Measurements from ENCODE around the gene CPLX3. TPM values are rescaled to one million over a fixed set of nuclear protein-coding genes. Genes with fewer than 3 reads are reported as not detected.

Gene CPLX3
- total and polyA plus RNA-seq, 2 of the 8 experiments (the other 6 are each of a cell fraction or from before 2014, with no cell fraction given), result 0.17 TPM; not detected in 1

DNA sequence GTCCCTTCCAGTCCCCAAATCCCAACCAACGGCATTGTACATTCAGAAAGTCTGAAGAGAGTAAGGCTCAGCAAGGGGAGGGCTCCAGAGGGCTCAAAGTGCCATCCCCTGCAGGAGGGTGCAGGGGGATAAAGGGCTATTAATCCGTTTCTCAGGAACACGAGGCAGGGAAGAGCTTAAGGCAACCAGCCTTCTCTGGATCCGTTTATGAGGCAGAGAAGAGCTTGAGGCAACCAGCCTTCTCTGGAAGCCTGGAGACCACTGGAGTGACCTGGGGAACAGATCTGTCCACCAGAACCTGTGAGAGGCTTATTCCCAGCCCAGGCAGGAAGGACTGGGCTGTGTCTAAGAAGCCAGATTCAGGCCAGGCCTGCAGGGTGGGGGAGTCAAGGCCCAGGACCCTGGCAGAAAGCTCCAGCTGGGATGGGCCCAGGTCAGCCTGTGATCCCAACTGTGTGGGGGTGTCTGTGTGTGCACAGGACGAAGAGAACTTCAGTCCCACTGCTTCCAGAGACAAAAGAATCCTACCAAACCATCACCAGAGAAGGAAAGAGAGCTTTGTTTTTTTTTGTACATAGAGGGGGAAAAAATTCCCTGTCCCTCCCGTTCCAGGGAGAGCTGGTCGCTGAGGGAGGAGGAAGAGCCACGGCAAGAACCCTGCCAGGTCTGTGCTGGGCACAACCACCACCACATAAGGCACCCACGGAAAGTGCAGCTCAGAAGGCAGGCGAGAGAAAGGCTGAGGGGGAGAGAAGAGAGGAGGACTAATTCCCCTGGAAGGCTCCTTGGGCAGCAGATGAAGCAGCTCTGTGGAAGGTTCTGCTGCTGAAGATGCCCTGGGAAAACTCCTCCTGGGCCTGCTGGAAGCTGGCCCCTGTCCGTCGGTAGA lies 18.1 kb downstream of the CPLX3 start:
- H2BK5ac ChIP-seq (ENCODE audit: low read depth, low read length), result no peak overlapping the region
- no peak overlapping the region for H3K4ac ChIP-seq (replicated peaks; ENCODE audit: insufficient read length, low read depth, low read length)
- H3K14ac ChIP-seq (ENCODE audit: insufficient read length), result no peak overlapping the region
- H4K20me1 ChIP-seq (replicated peaks in 1 of 2; ENCODE audit: control insufficient read depth in 1 of 2, insufficient read depth in 2 of 2, low read length in 2 of 2), result peaks cover 0 to 4% of the 10 kb centered on the region in 2 experiments
- H2BK12ac ChIP-seq (ENCODE audit: low read depth, low read length), result no peak overlapping the region
- peaks cover 3 to 18% (median 9%) of the 10 kb centered on the region in 4 experiments; a peak in 6 of 8 replicates for H3K36me3 ChIP-seq (ENCODE audit: control insufficient read depth in 2 of 4, insufficient read depth in 4 of 4, low read length in 3 of 4)
- no peak overlapping the region for H3K18ac ChIP-seq (ENCODE audit: extremely low read depth, low read length)
- 88% methylated on average over 12 of the region's 12 CpGs; no CpG with 5 or more reads in 1 of the 2 experiments for WGBS, 2 experiments (ENCODE audit: extremely low coverage in 1 of 2, insufficient coverage in 1 of 2, insufficient read length in 1 of 2, insufficient replicate concordance in 2 of 2, low coverage in 1 of 2, low lambda C conversion rate in 2 of 2, missing lambda C conversion rate in 1 of 2)
- H3K23ac ChIP-seq (ENCODE audit: insufficient read length), result no peak overlapping the region
- 0 out of 2 replicates have a peak, but pooled peaks cover 2% of the 10 kb centered on the region for H3K79me1 ChIP-seq (ENCODE audit: low read depth, low read length)
- H2AFZ ChIP-seq (ENCODE audit: low read length), result no peak overlapping the region
- DNase-seq (ENCODE audit: low read depth in 1 of 2, low spot score in 2 of 2) (no peak), FAIRE-seq (no peak)
- no peaks in the 10 kb centered on the region for H3K9me3 ChIP-seq (ENCODE audit: insufficient read depth in 2 of 2, low read depth in 1 of 2, low read length in 1 of 2)
- H4K8ac ChIP-seq (ENCODE audit: extremely low read depth, insufficient read depth, low read length), result no peak overlapping the region
- no peak overlapping the region for H4K91ac ChIP-seq (replicated peaks; ENCODE audit: insufficient read length, low read length)
- H3K27me3 ChIP-seq (replicated peaks in 1 of 4; ENCODE audit: control insufficient read depth in 3 of 4, extremely low read depth in 1 of 4, insufficient read depth in 3 of 4, low read length in 3 of 4), result no peaks in the 10 kb centered on the region
- no peak overlapping the region for H3K56ac ChIP-seq (replicated peaks; ENCODE audit: insufficient read length, low read depth, low read length)
- H3K4me2 ChIP-seq (ENCODE audit: insufficient read depth in 1 of 2, low read depth in 2 of 2, low read length in 2 of 2), result peak overlapping the region in 1 of 2 experiments; percentile 82; a peak in 3 of 4 replicates
- ChIA-PET POLR2A (ENCODE audit: partially characterized antibody) (interaction anchor here (0.8 to 4.1 kb wide), 7 partner anchors 10 to 61 kb away, joined by 3 to 23 read pairs (median 3); no protein-coding TSS in a partner anchor), CTCF (ENCODE audit: partially characterized antibody) (interaction anchor here (0.6 to 2.5 kb wide), 20 partner anchors 8 to 463 kb away, joined by 3 to 24 read pairs (median 4); partner anchors contain the start of gene SCAMP5)
- H2BK120ac ChIP-seq (replicated peaks; ENCODE audit: low read depth, low read length), result no peak overlapping the region
- H3K9ac ChIP-seq (replicated peaks in 1 of 4; ENCODE audit: extremely low read depth in 1 of 4, low read depth in 3 of 4, low read length in 3 of 4), result no peak overlapping the region
- H2AK5ac ChIP-seq (ENCODE audit: low read depth, low read length), result no peak overlapping the region
- H3K4me1 ChIP-seq (replicated peaks in 1 of 4; ENCODE audit: control insufficient read depth in 3 of 4, insufficient read depth in 4 of 4, low read length in 3 of 4), result peaks cover 0 to 13% (median 8%) of the 10 kb centered on the region in 4 experiments; a peak in 6 of 7 replicates
- peaks cover 7% of the 10 kb centered on the region; the same call in 1 of the 2 replicates for H3K23me2 ChIP-seq (ENCODE audit: low read depth, low read length)
- no peak overlapping the region for H4K5ac ChIP-seq (ENCODE audit: insufficient read length, low read depth, low read length)
- H2BK20ac ChIP-seq (ENCODE audit: low read length), result no peak overlapping the region
- no peak overlapping the region for H3K4me3 ChIP-seq (ENCODE audit: extremely low read depth in 1 of 4, insufficient read depth in 2 of 4, low read depth in 3 of 4, low read length in 4 of 4)
- no peaks in the 10 kb centered on the region for H3K79me2 ChIP-seq (ENCODE audit: control insufficient read depth in 1 of 2, insufficient read depth in 2 of 2, low read length in 2 of 2)
- no peak overlapping the region for H3K27ac ChIP-seq (ENCODE audit: low read depth, low read length)
- H2BK15ac ChIP-seq (ENCODE audit: low read length), result no peak overlapping the region
- TF ChIP-seq ZNF274 (IDR thresholded peaks at IDR 0.05; ENCODE audit: borderline replicate concordance, extremely low read depth, low read length) (no peak), SP1 (IDR thresholded peaks at IDR 0.05; ENCODE audit: low read depth, low read length) (no peak), NANOG (IDR thresholded peaks at IDR 0.05; ENCODE audit: insufficient read depth, low read depth, low read length, poor library complexity, severe bottlenecking) (no peak), EGR1 (IDR thresholded peaks at IDR 0.05; ENCODE audit: borderline replicate concordance, low read depth, low read length) (no peak), FOSL1 (IDR thresholded peaks at IDR 0.05; ENCODE audit: insufficient read depth, low read depth, low read length) (no peak)
- TF ChIP-seq, protein P1, sequence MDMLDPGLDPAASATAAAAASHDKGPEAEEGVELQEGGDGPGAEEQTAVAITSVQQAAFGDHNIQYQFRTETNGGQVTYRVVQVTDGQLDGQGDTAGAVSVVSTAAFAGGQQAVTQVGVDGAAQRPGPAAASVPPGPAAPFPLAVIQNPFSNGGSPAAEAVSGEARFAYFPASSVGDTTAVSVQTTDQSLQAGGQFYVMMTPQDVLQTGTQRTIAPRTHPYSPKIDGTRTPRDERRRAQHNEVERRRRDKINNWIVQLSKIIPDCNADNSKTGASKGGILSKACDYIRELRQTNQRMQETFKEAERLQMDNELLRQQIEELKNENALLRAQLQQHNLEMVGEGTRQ (IDR thresholded peaks at IDR 0.05; ENCODE audit: low read length), result no peak
- TF ChIP-seq, protein P2, sequence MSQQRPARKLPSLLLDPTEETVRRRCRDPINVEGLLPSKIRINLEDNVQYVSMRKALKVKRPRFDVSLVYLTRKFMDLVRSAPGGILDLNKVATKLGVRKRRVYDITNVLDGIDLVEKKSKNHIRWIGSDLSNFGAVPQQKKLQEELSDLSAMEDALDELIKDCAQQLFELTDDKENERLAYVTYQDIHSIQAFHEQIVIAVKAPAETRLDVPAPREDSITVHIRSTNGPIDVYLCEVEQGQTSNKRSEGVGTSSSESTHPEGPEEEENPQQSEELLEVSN (IDR thresholded peaks at IDR 0.05), result no peak

All from H1 (cell line).